CD4-positive, alpha-beta T cell (primary cell): ENCODE results near the gene TOMM70. TPM values are rescaled to one million over a fixed set of nuclear protein-coding genes. Genes with fewer than 3 reads are reported as not detected.

Experiments
- ATAC-seq: fragments of 200-7000 bp; cut with Tn5 transposase; one replicate; pipeline ENCODE4 v1.10.0; 2022; ENCODE audit warnings: mild to moderate bottlenecking; ENCODE audit not compliant: poor library complexity
- CTCF ChIA-PET: fragments of 350-600 bp; sonication (Branson Sonifier 250); formaldehyde crosslinking; loops from one replicate; lab custom pipeline; 2021; ENCODE audit warnings: antibody characterized with exemption, inconsistent platforms; lab: Charles Lee
- POLR2A ChIA-PET: fragments of 350-600 bp; sonication (Branson Sonifier 250); formaldehyde crosslinking; loops from one replicate; lab custom pipeline; 2021; ENCODE audit warnings: antibody characterized with exemption, inconsistent platforms; lab: Charles Lee
- DNase-seq, 14 experiments: peaks; one replicate each; pipeline ENCODE4 v3.0.0-alpha.2; 2013 to 2020; ENCODE audit warnings: mixed read lengths in 2 of 14
- H3K27ac ChIP-seq, 2 donors: one replicate each; pipeline versions ENCODE4 v1.5.1 to v1.7.0; 2013; ENCODE audit warnings: low read length in 2 of 2, low read depth in 1 of 2, mild to moderate bottlenecking in 1 of 2
- H3K27me3 ChIP-seq, 2 experiments: 1 replicate in 1 of 2; 2 replicates in 1 of 2; pipeline versions ENCODE4 v1.6.1 to v1.7.0; 2013; ENCODE audit warnings: low read length in 2 of 2, control low read depth in 1 of 2, mild to moderate bottlenecking in 1 of 2, moderate library complexity in 1 of 2; ENCODE audit not compliant: insufficient read depth in 2 of 2, control insufficient read depth in 1 of 2
- H3K36me3 ChIP-seq: one replicate; pipeline ENCODE4 v1.6.1; 2013; ENCODE audit warnings: low read length, control low read depth; ENCODE audit not compliant: insufficient read depth
- H3K4me1 ChIP-seq: one replicate; pipeline ENCODE4 v1.6.1; 2013; ENCODE audit warnings: low read length, control low read depth; ENCODE audit not compliant: insufficient read depth
- H3K4me3 ChIP-seq: one replicate; pipeline ENCODE4 v1.5.1; 2013; ENCODE audit warnings: mild to moderate bottlenecking, low read length, moderate library complexity
- H3K9me3 ChIP-seq, 2 experiments: 1 replicate in 1 of 2; 2 replicates in 1 of 2; pipeline versions ENCODE4 v1.6.1 to v1.7.0; 2013; ENCODE audit warnings: low read length in 2 of 2, mild to moderate bottlenecking in 2 of 2, control low read depth in 1 of 2, moderate library complexity in 1 of 2; ENCODE audit not compliant: control insufficient read depth in 1 of 2, insufficient read depth in 1 of 2
- H3K27ac Mint-ChIP-seq: one replicate; pipeline ENCODE4 v1.8.0; 2020; ENCODE audit warnings: mixed read lengths
- H3K27me3 Mint-ChIP-seq: one replicate; pipeline ENCODE4 v1.8.0; 2021; ENCODE audit warnings: mixed read lengths
- H3K36me3 Mint-ChIP-seq: one replicate; pipeline ENCODE4 v1.8.0; 2021; ENCODE audit warnings: low read depth, mixed read lengths
- H3K4me1 Mint-ChIP-seq: one replicate; pipeline ENCODE4 v1.8.0; 2021; ENCODE audit warnings: low read depth, mixed read lengths
- H3K4me3 Mint-ChIP-seq: one replicate; pipeline ENCODE4 v1.8.0; 2020; ENCODE audit warnings: mild to moderate bottlenecking, mixed read lengths
- H3K9me3 Mint-ChIP-seq: one replicate; pipeline ENCODE4 v1.8.0; 2020; ENCODE audit warnings: mixed read lengths
- CTCF ChIP-seq: fragments of 200-600 bp; IDR thresholded peaks from one replicate; pipeline ENCODE4 v1.8.0; 2022; ENCODE audit warnings: antibody characterized with exemption, mild to moderate bottlenecking
- intact Hi-C, 2 experiments: fragments of 100-400 bp; cut with DNase I in 1 of 2; cut with micrococcal nuclease in 1 of 2; formaldehyde crosslinking; loops; one replicate each; pipeline versions ENCODE4 v1.15.1 to v1.9.0; 2023 to 2025; cut with DNase I, micrococcal nuclease
- total RNA-seq, 174 experiments: library from RNA in 2 of 174; stranded (reverse) in 2 of 174; gene quantifications; one replicate each; pipeline ENCODE4 v1.2.3 and lab custom pipeline; 2021 to 2026

Gene TOMM70
- total RNA-seq, 2 experiments from 2014 or later, result 20.9 to 21.6 TPM

GRCh38 chr3:100427699-100428098 is 26.8 kb upstream of the TOMM70 start:
- H3K9me3 ChIP-seq, result no peaks in the 10 kb centered on the region
- DNase-seq (no peak), ATAC-seq (no peak)
- H3K27me3 ChIP-seq, result no peaks in the 10 kb centered on the region
- POLR2A ChIA-PET, result no interaction called here
- no peak overlapping the region for H3K4me3 Mint-ChIP-seq
- intact Hi-C loops, result no loop called here
- CTCF ChIA-PET, result no interaction called here
- no peak overlapping the region for H3K27ac Mint-ChIP-seq
- no peak overlapping the region for H3K27ac ChIP-seq
- no peaks in the 10 kb centered on the region for H3K9me3 Mint-ChIP-seq
- no peaks in the 10 kb centered on the region for H3K36me3 Mint-ChIP-seq
- H3K36me3 ChIP-seq, result no peaks in the 10 kb centered on the region
- no peaks in the 10 kb centered on the region for H3K4me1 ChIP-seq
- H3K4me1 Mint-ChIP-seq, result no peaks in the 10 kb centered on the region
- TF ChIP-seq CTCF, result no peak
- H3K4me3 ChIP-seq, result no peak overlapping the region
- peaks cover 38% of the 10 kb centered on the region for H3K27me3 Mint-ChIP-seq

- ATAC-seq, result no peak
- Histone ChIP-seq H3K27me3 (no peaks in the 10 kb centered on the region), H3K4me3 (no peak overlapping the region), H3K36me3 (no peaks in the 10 kb centered on the region), H3K9me3 (no peaks in the 10 kb centered on the region), H3K4me1 (no peaks in the 10 kb centered on the region), H3K27ac (no peak overlapping the region)
- Mint-ChIP-seq H3K27ac (no peak overlapping the region), H3K36me3 (no peaks in the 10 kb centered on the region), H3K9me3 (no peaks in the 10 kb centered on the region), H3K27me3 (peaks cover 38% of the 10 kb centered on the region), H3K4me1 (no peaks in the 10 kb centered on the region), H3K4me3 (no peak overlapping the region)
- DNase-seq, result no peak
- ChIA-PET POLR2A (no interaction called here), CTCF (no interaction called here)
- TF ChIP-seq CTCF, result no peak
- intact Hi-C loops, result no loop called here
Observed at GRCh38 chr3:100426067-100426682, 25.3 kb upstream of the TOMM70 start.

- no peak for DNase-seq
- no peaks in the 10 kb centered on the region for H3K4me1 ChIP-seq
- Mint-ChIP-seq H3K27ac (no peak overlapping the region), H3K36me3 (no peaks in the 10 kb centered on the region), H3K27me3 (peaks cover 38% of the 10 kb centered on the region), H3K4me1 (no peaks in the 10 kb centered on the region), H3K4me3 (no peak overlapping the region), H3K9me3 (no peaks in the 10 kb centered on the region)
- intact Hi-C loops, result no loop called here
- no peaks in the 10 kb centered on the region for H3K36me3 ChIP-seq
- no peak for TF ChIP-seq CTCF
- H3K27ac ChIP-seq, result no peak overlapping the region
- no peak overlapping the region for H3K4me3 ChIP-seq
- POLR2A ChIA-PET, result no interaction called here
- CTCF ChIA-PET, result no interaction called here
- H3K9me3 ChIP-seq, result no peaks in the 10 kb centered on the region
- no peaks in the 10 kb centered on the region for H3K27me3 ChIP-seq
- no peak for ATAC-seq
Observed at GRCh38 chr3:100425316-100425715, 24.4 kb upstream of the TOMM70 start.
